Natural killer cell (primary cell): ENCODE data around the gene LRRC10B. TPM values are rescaled to one million over a fixed set of nuclear protein-coding genes. Genes with fewer than 3 reads are reported as not detected.

Experiments
- ATAC-seq, 3 donors: fragments of 150-1000 bp in 2 of 3; fragments of 200-7000 bp in 1 of 3; cut with Tn5 transposase; 1 replicate in 1 of 3; 2 replicates in 2 of 3; pipeline ENCODE4 v1.10.0; 2021; ENCODE audit warnings: mild to moderate bottlenecking in 2 of 3, moderate library complexity in 2 of 3
- DNase-seq, 2 donors: peaks; one replicate each; pipeline versions ENCODE4 v3.0.0 to v3.0.0-alpha.2; 2013 to 2021; ENCODE audit warnings: mixed read lengths in 1 of 2
- H3K27ac ChIP-seq: one replicate; pipeline ENCODE4 v1.5.1; 2013; ENCODE audit warnings: mild to moderate bottlenecking, low read length
- H3K27me3 ChIP-seq: one replicate; pipeline ENCODE4 v1.6.1; 2013; ENCODE audit warnings: low read length; ENCODE audit not compliant: control insufficient read depth, insufficient read depth
- H3K36me3 ChIP-seq: one replicate; pipeline ENCODE4 v1.6.1; 2013; ENCODE audit warnings: low read length; ENCODE audit not compliant: control insufficient read depth, insufficient read depth
- H3K4me1 ChIP-seq: one replicate; pipeline ENCODE4 v1.6.1; 2013; ENCODE audit warnings: low read length; ENCODE audit not compliant: control insufficient read depth, insufficient read depth
- H3K4me3 ChIP-seq: one replicate; pipeline ENCODE4 v1.5.1; 2013; ENCODE audit warnings: low read length
- H3K9me3 ChIP-seq: one replicate; pipeline ENCODE4 v1.6.1; 2013; ENCODE audit warnings: low read length; ENCODE audit not compliant: control insufficient read depth, insufficient read depth
- H3K27ac Mint-ChIP-seq, 2 donors: one replicate each; pipeline ENCODE4 v1.8.0; 2022; ENCODE audit warnings: mild to moderate bottlenecking in 2 of 2, mixed read lengths in 2 of 2, moderate library complexity in 1 of 2
- H3K27me3 Mint-ChIP-seq, 2 donors: one replicate each; pipeline ENCODE4 v1.8.0; 2022; ENCODE audit warnings: low read depth in 2 of 2, mixed read lengths in 2 of 2
- H3K36me3 Mint-ChIP-seq: one replicate; pipeline ENCODE4 v1.8.0; 2022; ENCODE audit warnings: mixed read lengths
- H3K4me1 Mint-ChIP-seq, 2 donors: one replicate each; pipeline ENCODE4 v1.8.0; 2022; ENCODE audit warnings: mixed read lengths in 2 of 2
- H3K4me3 Mint-ChIP-seq: one replicate; pipeline ENCODE4 v1.8.0; 2022; ENCODE audit warnings: mild to moderate bottlenecking, moderate library complexity, mixed read lengths
- H3K9me3 Mint-ChIP-seq, 2 donors: one replicate each; pipeline ENCODE4 v1.8.0; 2022; ENCODE audit warnings: mixed read lengths in 2 of 2
- WGBS: methylation state at CpG from one replicate; pipeline ENCODE4 v1.1.7; 2013; ENCODE audit warnings: missing lambda C conversion rate; ENCODE audit not compliant: insufficient coverage; 5-methylcytosine and 5-hydroxymethylcytosine counted together
- intact Hi-C: fragments of 100-400 bp; cut with micrococcal nuclease; formaldehyde crosslinking; loops from one replicate; pipeline ENCODE4 v1.14.2; 2022
- total RNA-seq, 4 donors: library from RNA; stranded (reverse); fragments of 120-200 nt in 1 of 4; gene quantifications; one replicate each; pipeline versions ENCODE4 v1.2.3 to v1.2.4, GENCODE V29; 2013 to 2022
- TF ChIP-seq, protein P1 (sequence below): fragments of 200-600 bp; IDR thresholded peaks from one replicate; pipeline ENCODE4 v1.8.0; 2022; ENCODE audit warnings: antibody characterized with exemption

The LRRC10B gene
- total RNA-seq, 3 donors from 2014 or later (not counting 1 experiment from before 2014, with no cell fraction given): not detected

DNA sequence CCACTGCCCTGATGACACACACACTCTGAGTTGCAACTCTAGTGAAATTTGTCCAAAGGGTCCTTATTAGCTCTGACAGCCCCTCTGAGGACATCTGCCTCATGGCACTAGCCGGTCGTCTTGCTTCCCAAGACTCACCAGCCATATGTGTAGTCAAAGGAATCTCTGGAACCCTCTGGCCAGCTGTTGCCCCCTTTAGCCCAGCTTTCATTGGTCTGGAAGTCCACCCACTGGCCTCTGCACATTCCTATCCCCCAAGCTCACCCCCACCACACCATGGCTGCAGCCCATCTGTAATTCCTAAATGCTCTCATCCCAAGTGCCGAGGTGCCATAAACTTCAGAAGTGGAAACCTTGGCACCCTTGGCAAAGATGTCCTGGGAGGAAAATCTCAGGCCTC, 48.1 kb downstream of the LRRC10B start:
- intact Hi-C loops: no loop called here
- TF ChIP-seq, protein P1, sequence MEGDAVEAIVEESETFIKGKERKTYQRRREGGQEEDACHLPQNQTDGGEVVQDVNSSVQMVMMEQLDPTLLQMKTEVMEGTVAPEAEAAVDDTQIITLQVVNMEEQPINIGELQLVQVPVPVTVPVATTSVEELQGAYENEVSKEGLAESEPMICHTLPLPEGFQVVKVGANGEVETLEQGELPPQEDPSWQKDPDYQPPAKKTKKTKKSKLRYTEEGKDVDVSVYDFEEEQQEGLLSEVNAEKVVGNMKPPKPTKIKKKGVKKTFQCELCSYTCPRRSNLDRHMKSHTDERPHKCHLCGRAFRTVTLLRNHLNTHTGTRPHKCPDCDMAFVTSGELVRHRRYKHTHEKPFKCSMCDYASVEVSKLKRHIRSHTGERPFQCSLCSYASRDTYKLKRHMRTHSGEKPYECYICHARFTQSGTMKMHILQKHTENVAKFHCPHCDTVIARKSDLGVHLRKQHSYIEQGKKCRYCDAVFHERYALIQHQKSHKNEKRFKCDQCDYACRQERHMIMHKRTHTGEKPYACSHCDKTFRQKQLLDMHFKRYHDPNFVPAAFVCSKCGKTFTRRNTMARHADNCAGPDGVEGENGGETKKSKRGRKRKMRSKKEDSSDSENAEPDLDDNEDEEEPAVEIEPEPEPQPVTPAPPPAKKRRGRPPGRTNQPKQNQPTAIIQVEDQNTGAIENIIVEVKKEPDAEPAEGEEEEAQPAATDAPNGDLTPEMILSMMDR: no peak
- Histone ChIP-seq H3K36me3 (no peaks in the 10 kb centered on the region), H3K27me3 (peaks cover 9% of the 10 kb centered on the region), H3K4me3 (no peak overlapping the region), H3K4me1 (no peaks in the 10 kb centered on the region), H3K9me3 (no peaks in the 10 kb centered on the region), H3K27ac (no peak overlapping the region)
- no peaks in the 10 kb centered on the region for H3K4me1 Mint-ChIP-seq
- 74% methylated on average over 3 of the region's 3 CpGs for WGBS
- H3K36me3 Mint-ChIP-seq: no peaks in the 10 kb centered on the region
- H3K27me3 Mint-ChIP-seq: peaks cover 46 to 54% of the 10 kb centered on the region in 2 donors
- DNase-seq (no peak), ATAC-seq (no peak)
- no peaks in the 10 kb centered on the region for H3K9me3 Mint-ChIP-seq
- H3K27ac Mint-ChIP-seq: no peak overlapping the region
- no peak overlapping the region for H3K4me3 Mint-ChIP-seq

Other genes with a start within 250 kb of the LRRC10B start
- gene VWCE, start 213.4 kb upstream of the LRRC10B start, total RNA-seq: under 1 TPM; 0.61 to 0.95 (median 0.82) TPM
- 100 to 1,000 TPM; 170 to 233 (median 229) TPM for gene DDB1, start 175.6 kb upstream of the LRRC10B start, total RNA-seq
- 10 to 100 TPM; 32.9 to 54.8 (median 38.6) TPM for gene TKFC, start 175.5 kb upstream of the LRRC10B start, total RNA-seq
- 10 to 100 TPM; 24.6 to 33.5 (median 30.2) TPM for gene CYB561A3, start 146.9 kb upstream of the LRRC10B start, total RNA-seq
- 10 to 100 TPM; 63.8 to 75.9 (median 66.5) TPM for gene TMEM138, start 146.4 kb upstream of the LRRC10B start, total RNA-seq
- gene TMEM216, start 116.2 kb upstream of the LRRC10B start, total RNA-seq: 10 to 100 TPM in 1 of 3 donors, 1 to 10 TPM in 2; 5.1 to 10.7 (median 9.2) TPM
- gene CPSF7, start 78.8 kb upstream of the LRRC10B start, total RNA-seq: 100 to 1,000 TPM in 2 of 3 donors, 10 to 100 TPM in 1; 99.5 to 120 (median 104) TPM
- gene SDHAF2, start 78.6 kb upstream of the LRRC10B start, total RNA-seq: 10 to 100 TPM; 40.2 to 50.4 (median 40.8) TPM
- under 1 TPM in 1 of 3 donors, not detected in 2; 0.07 TPM for gene SYT7, start 72.3 kb downstream of the LRRC10B start, total RNA-seq
- under 1 TPM; 0.18 to 0.48 (median 0.38) TPM for gene DAGLA, start 171.6 kb downstream of the LRRC10B start, total RNA-seq
- gene MYRF, start 243.9 kb downstream of the LRRC10B start, total RNA-seq: 10 to 100 TPM in 1 of 3 donors, 1 to 10 TPM in 2; 4.9 to 15.3 (median 7.3) TPM